ENCODE results near the gene OR4K2. TPM values are rescaled to one million over a fixed set of nuclear protein-coding genes. Genes with fewer than 3 reads are reported as not detected.

The OR4K2 gene
- total RNA-seq, 1 donor from 2014 or later, result not detected

Other genes starting within 250 kb of the OR4K2 start
- gene OR11H2, start 161.3 kb upstream of the OR4K2 start, total RNA-seq, result not detected in 2 replicates
- gene OR4Q3, start 131.6 kb upstream of the OR4K2 start, total RNA-seq, result not detected in 2 replicates
- not detected in 2 replicates for gene OR4M1, start 101.6 kb upstream of the OR4K2 start, total RNA-seq
- gene OR4N2, start 71.4 kb upstream of the OR4K2 start, total RNA-seq, result not detected in 2 replicates
- not detected in 2 replicates for gene OR4K5, start 45.5 kb downstream of the OR4K2 start, total RNA-seq
- not detected in 2 replicates for gene OR4K1, start 55.8 kb downstream of the OR4K2 start, total RNA-seq
- gene OR4K15, start 100.4 kb downstream of the OR4K2 start, total RNA-seq, result not detected in 2 replicates
- gene OR4Q2, start 127.0 kb downstream of the OR4K2 start, total RNA-seq, result not detected in 2 replicates
- gene OR4K14, start 144.2 kb downstream of the OR4K2 start, total RNA-seq, result not detected in 2 replicates
- not detected in 2 replicates for gene OR4K13, start 160.9 kb downstream of the OR4K2 start, total RNA-seq
- gene OR4L1, start 184.9 kb downstream of the OR4K2 start, total RNA-seq, result not detected in 2 replicates
- gene OR4K17, start 235.6 kb downstream of the OR4K2 start, total RNA-seq, result not detected in 2 replicates

Measured in pulmonary artery endothelial cell (primary cell).